HFF-Myc (cell line): ENCODE data around the gene TSC1.
A peak's percentile ranks its signal among the peaks of the same experiment; 100 is the strongest.

Experiments
- DNase-seq: peaks from one replicate; pipeline ENCODE4 v3.0.0-alpha.2; 2011; ENCODE audit warnings: low read depth; ENCODE audit errors: extremely low read depth
- H3K4me3 ChIP-seq: replicated peaks from 2 replicates; pipeline ENCODE4 v1.5.1; 2011; ENCODE audit warnings: low read depth, mild to moderate bottlenecking, control low read depth, low read length
- CTCF ChIP-seq: IDR thresholded peaks from 2 replicates; pipeline ENCODE4 v1.5.1; 2012; ENCODE audit warnings: mild to moderate bottlenecking, low read depth, low read length, control low read depth; ENCODE audit errors: missing control alignments

TSC1 gene

GRCh38 chr9:132882616-132883015 lies 61.8 kb downstream of the TSC1 start:
- TF ChIP-seq CTCF = no peak
- no peak overlapping the region for H3K4me3 ChIP-seq
- no peak for DNase-seq

GRCh38 chr9:132881826-132882225 lies 62.6 kb downstream of the TSC1 start:
- H3K4me3 ChIP-seq = no peak overlapping the region
- TF ChIP-seq CTCF = no peak
- DNase-seq = no peak

GRCh38 chr9:132880324-132880661 lies 64.1 kb downstream of the TSC1 start:
- no peak overlapping the region for H3K4me3 ChIP-seq
- DNase-seq = no peak
- no peak for TF ChIP-seq CTCF

- DNase-seq = no peak
- TF ChIP-seq CTCF = no peak
- peak overlapping the region; percentile 85; the same call in 1 of the 2 replicates for H3K4me3 ChIP-seq
These were observed 64.7 kb downstream of the TSC1 start for GRCh38 chr9:132879457-132880323.

- peak within 1 kb of the TSS; percentile 85 for H3K4me3 ChIP-seq
- no peak for DNase-seq
- TF ChIP-seq CTCF = no peak
These were observed 65.5 kb downstream of the TSC1 start, which contains the start of gene SPACA9 for GRCh38 chr9:132878695-132879456. SPACA9 (plus strand) TSS chr9:132878898; CDS start chr9:132883948, 5,050 bp downstream.

GRCh38 chr9:132877824-132878694 lies 66.4 kb downstream of the TSC1 start, which contains the start of gene AK8:
AK8 (minus strand) TSS chr9:132878284; CDS start chr9:132878255, 29 bp downstream.
- peak; percentile 12 for DNase-seq
- no peak for TF ChIP-seq CTCF
- peak within 1 kb of the TSS; percentile 85 for H3K4me3 ChIP-seq
